Esophagus muscularis mucosa (tissue), 4 donors: ENCODE measurements around the gene FAM169A. TPM values are rescaled to one million over a fixed set of nuclear protein-coding genes. Genes with fewer than 3 reads are reported as not detected.

Experiments
- DNase-seq: peaks from one replicate; pipeline ENCODE4 v3.0.0-alpha.2; 2017; ENCODE audit errors: extremely low spot score
- H3K27ac ChIP-seq, 4 donors: fragments of 200-600 bp; sonication (generic); replicated peaks in 1 of 4; 1 replicate in 3 of 4; 2 replicates in 1 of 4; pipeline ENCODE4 v1.5.1; 2016 to 2019; ENCODE audit warnings: mild to moderate bottlenecking in 1 of 4
- H3K27me3 ChIP-seq, 4 donors: fragments of 200-600 bp; sonication (generic); one replicate each; pipeline versions ENCODE4 v1.5.1 to v1.6.0; 2016 to 2019
- H3K36me3 ChIP-seq, 4 donors: fragments of 200-600 bp; sonication (generic); one replicate each; pipeline ENCODE4 v1.5.1; 2016 to 2019
- H3K4me1 ChIP-seq, 4 donors: fragments of 200-600 bp; sonication (generic); one replicate each; pipeline ENCODE4 v1.5.1; 2016 to 2019
- H3K4me3 ChIP-seq, 4 donors: fragments of 200-600 bp; sonication (generic); 1 replicate in 2 of 4; 2 replicates in 2 of 4; pipeline ENCODE4 v1.5.1; 2016 to 2019; ENCODE audit warnings: mild to moderate bottlenecking in 4 of 4, moderate library complexity in 1 of 4
- H3K9me3 ChIP-seq, 4 donors: fragments of 200-600 bp; sonication (generic); 1 replicate in 3 of 4; 2 replicates in 1 of 4; pipeline ENCODE4 v1.5.1; 2016 to 2019
- CTCF ChIP-seq, 3 experiments: fragments of 200-600 bp in 2 of 3; fragments of 450-650 bp in 1 of 3; sonication (generic) in 2 of 3; IDR thresholded peaks; one replicate each; pipeline ENCODE4 v1.5.1; 2017 to 2019; ENCODE audit warnings: antibody characterized with exemption in 3 of 3, mild to moderate bottlenecking in 2 of 3, moderate library complexity in 1 of 3
- EP300 ChIP-seq: sonication (generic); formaldehyde crosslinking; IDR thresholded peaks from one replicate; pipeline ENCODE4 v1.6.1; 2017; ENCODE audit warnings: antibody characterized with exemption
- POLR2A ChIP-seq: fragments of 450-650 bp; IDR thresholded peaks from one replicate; pipeline ENCODE4 v1.6.1; 2017; ENCODE audit warnings: antibody characterized with exemption, moderate library complexity, mild to moderate bottlenecking, low read depth
- POLR2AphosphoS5 ChIP-seq, 2 donors: sonication (generic); formaldehyde crosslinking; IDR thresholded peaks; one replicate each; pipeline ENCODE4 v1.6.1; 2017; ENCODE audit warnings: antibody characterized with exemption in 2 of 2
- WGBS: methylation state at CpG from one replicate; pipeline ENCODE4 v1.1.5; 2018; 5-methylcytosine and 5-hydroxymethylcytosine counted together
- intact Hi-C: fragments of 100-400 bp; cut with DNase I; formaldehyde crosslinking; loops from one replicate; pipeline ENCODE4 v1.15.1; 2023
- total RNA-seq, 4 donors: library from RNA; depleted of rRNA; stranded (reverse); fragments of >200 nt; gene quantifications; one replicate each; pipeline versions ENCODE4 v1.1.0 to v1.2.1, GENCODE V29; 2016

The FAM169A gene
- total RNA-seq, 4 donors from 2014 or later: 0.80 to 2.1 (median 1.3) TPM

- no peak for TF ChIP-seq POLR2AphosphoS5 (IDR thresholded peaks at IDR 0.05)
- no peak for TF ChIP-seq POLR2A
- TF ChIP-seq CTCF (IDR thresholded peaks at IDR 0.05): no peak
- TF ChIP-seq EP300: no peak
- intact Hi-C loops: no loop called here
- no peaks in the 10 kb centered on the region for H3K4me1 ChIP-seq
- H3K36me3 ChIP-seq: no peaks in the 10 kb centered on the region
- 92% methylated on average over 3 of the region's 3 CpGs for WGBS
- no peak overlapping the region for H3K27ac ChIP-seq
- H3K27me3 ChIP-seq: no peaks in the 10 kb centered on the region
- H3K4me3 ChIP-seq: no peak overlapping the region
- no peaks in the 10 kb centered on the region for H3K9me3 ChIP-seq
- DNase-seq: no peak
Observed at GRCh38 chr5:74848553-74849025, 17.6 kb downstream of the FAM169A start.

GRCh38 chr5:74839229-74839628 lies 27.0 kb downstream of the FAM169A start:
- Histone ChIP-seq H3K36me3 (no peaks in the 10 kb centered on the region), H3K4me1 (no peaks in the 10 kb centered on the region), H3K27ac (no peak overlapping the region), H3K4me3 (no peak overlapping the region), H3K27me3 (no peaks in the 10 kb centered on the region), H3K9me3 (no peaks in the 10 kb centered on the region)
- no peak for DNase-seq
- 86% methylated on average over 6 of the region's 6 CpGs for WGBS
- intact Hi-C loops: no loop called here
- TF ChIP-seq CTCF (IDR thresholded peaks at IDR 0.05): no peak

GRCh38 chr5:74838262-74838661 lies 27.9 kb downstream of the FAM169A start:
- intact Hi-C loops: no loop called here
- H3K36me3 ChIP-seq: no peaks in the 10 kb centered on the region
- no peak overlapping the region for H3K27ac ChIP-seq
- H3K27me3 ChIP-seq: no peaks in the 10 kb centered on the region
- no peak overlapping the region for H3K4me3 ChIP-seq
- H3K9me3 ChIP-seq: no peaks in the 10 kb centered on the region
- no peak for TF ChIP-seq EP300
- TF ChIP-seq POLR2AphosphoS5 (IDR thresholded peaks at IDR 0.05): no peak
- TF ChIP-seq POLR2A: no peak
- no peak for TF ChIP-seq CTCF (IDR thresholded peaks at IDR 0.05)
- no peak for DNase-seq
- whole genome bisulfite sequencing: 84% methylated on average over 2 of the region's 2 CpGs
- H3K4me1 ChIP-seq: no peaks in the 10 kb centered on the region

- 100% methylated on average over 1 of the region's 1 CpG for WGBS
- no peaks in the 10 kb centered on the region for H3K9me3 ChIP-seq
- TF ChIP-seq POLR2A: no peak
- no peak for TF ChIP-seq POLR2AphosphoS5 (IDR thresholded peaks at IDR 0.05)
- no peak for TF ChIP-seq EP300
- TF ChIP-seq CTCF (IDR thresholded peaks at IDR 0.05): no peak
- no peaks in the 10 kb centered on the region for H3K36me3 ChIP-seq
- no peak overlapping the region for H3K4me3 ChIP-seq
- H3K27me3 ChIP-seq: no peaks in the 10 kb centered on the region
- no peak overlapping the region for H3K27ac ChIP-seq
- intact Hi-C loops: no loop called here
- no peak for DNase-seq
- H3K4me1 ChIP-seq: no peaks in the 10 kb centered on the region
Observed at GRCh38 chr5:74837115-74837514, 29.1 kb downstream of the FAM169A start.

GRCh38 chr5:74833537-74834266 lies 32.5 kb downstream of the FAM169A start:
- Histone ChIP-seq H3K4me1 (no peaks in the 10 kb centered on the region), H3K27ac (no peak overlapping the region), H3K27me3 (no peaks in the 10 kb centered on the region), H3K36me3 (no peaks in the 10 kb centered on the region), H3K9me3 (no peaks in the 10 kb centered on the region), H3K4me3 (no peak overlapping the region)
- intact Hi-C loops: no loop called here
- no peak for TF ChIP-seq POLR2A
- no peak for TF ChIP-seq CTCF (IDR thresholded peaks at IDR 0.05)
- TF ChIP-seq EP300: no peak
- no peak for TF ChIP-seq POLR2AphosphoS5 (IDR thresholded peaks at IDR 0.05)
- DNase-seq: no peak
- 89% methylated on average over 3 of the region's 3 CpGs for WGBS
